GM12874 (cell line): ENCODE data around the gene PTPRE.

Source experiments
- CTCF ChIP-seq: IDR thresholded peaks from 2 replicates; pipeline ENCODE4 v1.5.1; 2011; ENCODE audit warnings: low read depth, mild to moderate bottlenecking, control low read depth, low read length, moderate library complexity; ENCODE audit not compliant: insufficient read depth

Gene PTPRE

DNA sequence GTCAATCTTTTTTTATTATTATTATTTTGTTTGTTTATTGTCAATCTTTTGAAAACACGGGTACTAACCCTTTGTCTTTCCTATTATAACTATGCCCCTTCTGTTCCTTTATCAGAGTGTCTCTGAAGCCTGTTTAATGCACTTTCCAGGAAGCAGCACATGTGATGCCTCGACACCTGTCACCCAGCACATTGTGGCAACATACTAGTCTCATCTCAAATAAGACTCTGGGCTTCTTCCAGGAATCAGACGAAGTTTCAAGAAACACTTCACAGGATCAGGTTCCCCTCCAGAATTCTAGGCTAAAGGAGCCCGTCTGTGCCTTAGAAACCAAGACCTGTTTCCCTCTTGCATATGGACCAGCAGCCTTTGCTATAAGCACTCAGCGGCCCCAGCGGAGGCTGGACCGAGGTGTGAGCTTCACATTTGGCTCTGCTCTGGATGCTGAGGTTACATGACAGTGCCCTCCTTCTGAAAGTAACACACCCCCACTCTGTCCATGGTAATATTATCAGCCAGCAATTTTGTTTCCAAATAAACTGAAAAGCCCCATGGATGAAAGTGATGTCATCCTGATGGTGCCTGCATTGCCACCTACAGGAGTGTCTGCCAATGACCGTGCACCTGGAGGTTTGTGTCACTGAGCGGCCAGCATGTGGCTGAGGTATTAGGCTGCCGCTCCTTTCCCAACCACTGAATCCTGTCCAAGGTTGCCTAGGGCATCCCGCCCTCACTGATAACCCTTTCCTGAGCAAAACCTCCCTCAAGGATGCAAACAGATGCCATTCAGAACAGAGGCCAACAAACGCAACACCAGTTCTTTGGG, 181.2 kb downstream of the PTPRE start:
- no peak for TF ChIP-seq CTCF

- no peak for TF ChIP-seq CTCF
Observed at GRCh38 chr10:128091636-128092210, 184.8 kb downstream of the PTPRE start.

DNA sequence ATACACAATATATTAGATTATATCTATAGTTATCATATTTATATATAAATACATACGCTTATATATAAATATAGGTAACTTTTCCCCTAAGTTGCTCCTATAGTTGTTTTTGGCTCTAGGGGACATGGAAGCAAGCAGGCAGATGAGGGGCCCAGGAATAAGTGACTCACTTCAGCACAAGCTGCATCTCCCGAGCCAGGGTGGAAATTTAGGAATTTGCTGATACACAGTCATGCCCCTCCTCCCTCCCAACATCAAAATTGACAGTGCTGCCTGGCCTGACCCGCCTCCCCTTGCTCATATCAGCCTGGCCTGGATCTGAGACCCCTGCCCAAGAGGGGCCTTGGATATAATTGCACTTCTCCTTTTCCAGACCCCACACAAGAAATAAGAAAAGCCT, 185.6 kb downstream of the PTPRE start:
- no peak for TF ChIP-seq CTCF

GRCh38 chr10:128095027-128095752, 188.3 kb downstream of the PTPRE start:
- TF ChIP-seq CTCF, result no peak

DNA sequence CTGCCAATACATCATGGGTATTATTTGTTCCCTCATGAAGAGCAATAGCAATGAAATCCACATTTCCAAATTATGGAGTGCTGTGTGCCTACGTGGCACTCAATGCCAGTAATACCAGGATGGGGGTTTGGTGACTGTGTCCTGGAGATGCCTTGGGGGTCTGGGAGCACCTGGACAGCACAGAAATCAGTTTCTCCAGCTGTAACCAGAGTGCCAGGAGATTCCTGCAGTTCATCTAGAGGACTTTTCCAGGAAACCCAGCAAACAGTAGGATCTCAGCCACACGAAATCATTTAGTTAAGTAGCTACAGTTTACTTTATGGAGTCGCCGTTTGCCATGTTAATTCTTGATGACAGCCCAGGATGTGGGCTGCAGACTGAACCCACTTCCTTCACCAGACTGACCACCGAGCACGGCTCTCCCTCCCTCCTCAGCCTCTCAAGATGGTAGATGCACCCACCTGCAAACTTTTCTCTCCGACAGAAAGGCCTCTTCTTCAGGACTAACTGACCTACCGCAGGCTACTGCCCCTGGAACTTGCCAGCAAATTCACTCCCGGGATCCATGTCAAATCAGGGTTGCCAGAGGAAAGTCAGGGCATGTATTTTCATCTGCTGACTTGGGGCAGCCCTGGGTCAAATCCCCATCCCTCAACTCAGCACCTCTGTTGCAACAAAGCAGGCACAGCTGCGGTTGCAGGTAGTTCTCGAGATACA, 189.0 kb downstream of the PTPRE start:
- TF ChIP-seq CTCF, result no peak

GRCh38 chr10:128096486-128097199, 189.7 kb downstream of the PTPRE start:
- TF ChIP-seq CTCF, result no peak
